ENCODE data around the gene ZNF17.

The ZNF17 gene

GRCh38 chr19:57434386-57435061 lies 23.6 kb downstream of the ZNF17 start:
- DNase-seq, result no peak

- DNase-seq, result peak; percentile 95
Observed at GRCh38 chr19:57435062-57435978, 24.4 kb downstream of the ZNF17 start, which contains the start of gene ZNF749. Gene ZNF749 (plus strand): TSS chr19:57435325. CDS start chr19:57435579, 254 bp downstream.

- no peak for DNase-seq
Observed at GRCh38 chr19:57436417-57436816, 25.5 kb downstream of the ZNF17 start.

- no peak for DNase-seq
Observed at GRCh38 chr19:57437931-57438330, 27.0 kb downstream of the ZNF17 start.

- no peak for DNase-seq
Observed at GRCh38 chr19:57438925-57439324, 28.0 kb downstream of the ZNF17 start.

- DNase-seq, result no peak
Observed at GRCh38 chr19:57441979-57442752, 31.2 kb downstream of the ZNF17 start.

- no peak for DNase-seq
Observed at GRCh38 chr19:57443121-57443696, 32.2 kb downstream of the ZNF17 start.

- DNase-seq, result no peak
Observed at GRCh38 chr19:57452307-57452706, 41.3 kb downstream of the ZNF17 start.

- no peak for DNase-seq
Observed at GRCh38 chr19:57465680-57466381, 54.9 kb downstream of the ZNF17 start.

- no peak for DNase-seq
Observed at GRCh38 chr19:57466489-57466888, 55.5 kb downstream of the ZNF17 start.

Data from NCI-H774 (cell line).